ENCODE results near the gene P2RX1. TPM values are rescaled to one million over a fixed set of nuclear protein-coding genes. Genes with fewer than 3 reads are reported as not detected.

Gene P2RX1
- total RNA-seq, 4 donors from 2014 or later, result 0.25 to 2.6 (median 1.2) TPM

GRCh38 chr17:3917391-3917931 is 1.2 kb upstream of the P2RX1 start:
- no CpG with 5 or more reads among the region's 11 CpGs for whole genome bisulfite sequencing

GRCh38 chr17:3916825-3917224 is 560 bp upstream of the P2RX1 start:
- Histone ChIP-seq H3K27me3 (no peaks in the 10 kb centered on the region), H3K4me1 (peaks cover 21% of the 10 kb centered on the region), H3K4me3 (no peak overlapping the region), H3K9me3 (no peaks in the 10 kb centered on the region), H3K36me3 (no peaks in the 10 kb centered on the region), H3K27ac (no peak overlapping the region)
- no CpG with 5 or more reads among the region's 10 CpGs for WGBS
- no peak for DNase-seq (ENCODE audit: low spot score in 2 of 2)
- no peak for TF ChIP-seq EP300 (IDR thresholded peaks at IDR 0.05)
- no peak for TF ChIP-seq POLR2A (IDR thresholded peaks at IDR 0.05)
- TF ChIP-seq CTCF (IDR thresholded peaks at IDR 0.05), result no peak
- TF ChIP-seq POLR2AphosphoS5 (IDR thresholded peaks at IDR 0.05), result no peak

More at GRCh38 chr17:3917391-3917931, 1.2 kb upstream of the P2RX1 start:
- no peaks in the 10 kb centered on the region for H3K27me3 ChIP-seq
- TF ChIP-seq CTCF (IDR thresholded peaks at IDR 0.05), result no peak
- TF ChIP-seq EP300 (IDR thresholded peaks at IDR 0.05), result no peak
- no peak for TF ChIP-seq POLR2AphosphoS5 (IDR thresholded peaks at IDR 0.05)
- TF ChIP-seq POLR2A (IDR thresholded peaks at IDR 0.05), result no peak
- no peak for DNase-seq (ENCODE audit: low spot score in 2 of 2)
- no peaks in the 10 kb centered on the region for H3K36me3 ChIP-seq
- H3K9me3 ChIP-seq, result no peaks in the 10 kb centered on the region
- H3K27ac ChIP-seq, result no peak overlapping the region
- no peak overlapping the region for H3K4me3 ChIP-seq
- peaks cover 21% of the 10 kb centered on the region for H3K4me1 ChIP-seq

- no peak overlapping the region for H3K4me3 ChIP-seq
Measured at GRCh38 chr17:3915581-3915994, 677 bp downstream of the P2RX1 start.

GRCh38 chr17:3914312-3914670 is 2.0 kb downstream of the P2RX1 start:
- TF ChIP-seq CTCF (IDR thresholded peaks at IDR 0.05) (no peak), EP300 (IDR thresholded peaks at IDR 0.05) (no peak), POLR2A (IDR thresholded peaks at IDR 0.05) (no peak), POLR2AphosphoS5 (IDR thresholded peaks at IDR 0.05) (no peak)
- H3K36me3 ChIP-seq, result no peaks in the 10 kb centered on the region
- peaks cover 27% of the 10 kb centered on the region for H3K4me1 ChIP-seq
- no peaks in the 10 kb centered on the region for H3K27me3 ChIP-seq
- H3K4me3 ChIP-seq, result no peak overlapping the region
- whole genome bisulfite sequencing, result 70% methylated on average over 2 of the region's 10 CpGs
- no peak overlapping the region for H3K27ac ChIP-seq
- DNase-seq (ENCODE audit: low spot score in 2 of 2), result no peak
- no peaks in the 10 kb centered on the region for H3K9me3 ChIP-seq

More at GRCh38 chr17:3915581-3915994, 677 bp downstream of the P2RX1 start:
- H3K4me1 ChIP-seq, result peaks cover 27% of the 10 kb centered on the region
- no peaks in the 10 kb centered on the region for H3K27me3 ChIP-seq
- no peak overlapping the region for H3K27ac ChIP-seq
- no peaks in the 10 kb centered on the region for H3K36me3 ChIP-seq
- no peak for TF ChIP-seq POLR2AphosphoS5 (IDR thresholded peaks at IDR 0.05)
- no peak for TF ChIP-seq POLR2A (IDR thresholded peaks at IDR 0.05)
- no peak for TF ChIP-seq CTCF (IDR thresholded peaks at IDR 0.05)
- no peak for TF ChIP-seq EP300 (IDR thresholded peaks at IDR 0.05)
- DNase-seq (ENCODE audit: low spot score in 2 of 2), result no peak
- no peaks in the 10 kb centered on the region for H3K9me3 ChIP-seq
- whole genome bisulfite sequencing, result 67% methylated on average over 2 of the region's 13 CpGs

- WGBS, result 66% methylated on average over 6 of the region's 17 CpGs
- H3K4me3 ChIP-seq, result no peak overlapping the region
- no peaks in the 10 kb centered on the region for H3K9me3 ChIP-seq
- H3K36me3 ChIP-seq, result no peaks in the 10 kb centered on the region
- TF ChIP-seq POLR2A (IDR thresholded peaks at IDR 0.05) (no peak), EP300 (IDR thresholded peaks at IDR 0.05) (no peak), CTCF (IDR thresholded peaks at IDR 0.05) (peak; percentile 80 to 98)
- DNase-seq (ENCODE audit: low spot score in 2 of 2), result peak in 1 of 2 donors; percentile 90
- H3K4me1 ChIP-seq, result peaks cover 27% of the 10 kb centered on the region
- H3K27me3 ChIP-seq, result no peaks in the 10 kb centered on the region
- H3K27ac ChIP-seq, result no peak overlapping the region
Measured at GRCh38 chr17:3913531-3914311, 2.5 kb downstream of the P2RX1 start.

Data from suprapubic skin (tissue), 4 donors.